Body of pancreas (tissue), 4 donors: ENCODE measurements around the gene PLA2G4E.

ENCODE experiments used
- CTCF ChIP-seq, 7 experiments: fragments of 450-650 bp in 4 of 7; fragments of 200-600 bp in 3 of 7; sonication (generic) in 3 of 7; IDR thresholded peaks; one replicate each; pipeline ENCODE4 v1.5.1; 2016 to 2019; ENCODE audit warnings: antibody characterized with exemption in 7 of 7
- POLR2A ChIP-seq, 3 donors: fragments of 450-650 bp; IDR thresholded peaks; one replicate each; pipeline ENCODE4 v1.6.1; 2016; ENCODE audit warnings: antibody characterized with exemption in 3 of 3, mild to moderate bottlenecking in 2 of 3

DNA sequence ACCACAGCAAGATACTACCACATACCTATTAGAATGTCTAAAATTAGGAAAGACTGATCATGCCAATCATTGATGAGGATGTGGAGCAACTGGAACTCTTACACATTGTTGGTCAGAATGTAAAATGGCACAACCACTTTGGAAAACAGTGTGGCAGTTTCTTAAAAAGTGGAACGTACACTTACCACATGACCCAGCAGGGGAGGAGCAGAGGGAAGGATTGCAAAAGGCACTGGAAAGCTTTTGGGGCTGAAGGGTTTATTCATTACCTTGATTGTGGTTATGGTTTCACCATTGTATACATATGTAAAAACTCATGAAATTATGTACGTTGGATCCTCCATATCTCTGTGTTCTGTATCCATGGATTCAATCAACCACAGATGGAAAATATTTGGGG is 45.2 kb downstream of the PLA2G4E start:
- no peak for TF ChIP-seq CTCF (IDR thresholded peaks at IDR 0.05)
- no peak for TF ChIP-seq POLR2A (IDR thresholded peaks at IDR 0.05)
